A204.1 (cell line): ENCODE data around the gene METTL22.

Experiments
- FAIRE-seq: peaks from 2 replicates; lab custom pipeline; 2012; peaks lifted over from hg19 to GRCh38; lab: Jason Lieb, UNC

The METTL22 gene

DNA sequence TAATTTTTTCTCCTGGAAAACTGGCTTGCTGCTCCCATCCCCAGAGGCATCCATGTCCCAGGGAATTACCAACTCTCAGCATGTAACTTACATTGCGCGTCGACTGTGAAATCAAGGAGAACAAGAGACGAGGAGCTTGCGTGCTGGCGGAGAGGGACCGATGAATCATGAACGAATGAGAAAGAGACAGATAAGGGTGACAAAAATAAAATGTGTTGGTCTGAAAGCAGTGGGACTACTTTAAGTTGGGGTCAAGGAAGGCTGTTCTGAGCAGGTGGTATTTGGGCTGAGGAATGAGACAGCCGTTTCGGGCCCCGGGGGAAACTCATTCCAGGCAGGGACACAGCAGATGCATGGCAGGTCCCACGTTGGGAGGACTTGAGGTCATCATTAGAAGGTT lies 75.4 kb downstream of the METTL22 start:
- no peak for FAIRE-seq

DNA sequence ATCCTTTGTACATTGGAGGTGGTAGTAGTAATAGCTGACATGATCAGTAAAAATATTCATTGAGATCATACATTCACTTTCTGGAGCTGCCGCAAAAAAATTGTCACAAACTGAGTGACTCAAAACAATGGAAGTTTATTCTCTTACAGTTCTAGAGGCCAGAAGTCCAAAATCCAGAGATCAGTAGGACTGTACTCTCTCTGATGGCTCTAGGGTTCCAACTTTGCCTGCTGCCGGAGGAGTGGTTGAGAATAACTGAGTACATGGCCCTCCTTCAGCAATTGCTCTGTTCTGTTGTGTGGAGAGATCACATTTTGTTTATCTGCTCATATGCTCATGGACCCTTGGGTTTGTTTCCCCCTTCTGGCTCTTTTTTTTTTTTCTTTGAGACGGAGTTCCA lies 76.5 kb downstream of the METTL22 start:
- no peak for FAIRE-seq
